Caco-2 (cell line): Measurements from ENCODE around the gene VPS41. TPM values are rescaled to one million over a fixed set of nuclear protein-coding genes. Genes with fewer than 3 reads are reported as not detected.

Experiments
- BruUV-seq: library from RNA; stranded (reverse); fragments of 400-500 nt; replicated peaks from 2 replicates; lab custom pipeline; 2021; lab: Mats Ljungman, UMichigan
- CTCF ChIA-PET: fragments of 300-600 bp; sonication (Branson Sonifier 250); formaldehyde crosslinking; loops from one replicate; lab custom pipeline; 2022; ENCODE audit warnings: antibody characterized with exemption; lab: Charles Lee
- POLR2A ChIA-PET: fragments of 300-600 bp; sonication (Branson Sonifier 250); formaldehyde crosslinking; loops from one replicate; lab custom pipeline; 2022; ENCODE audit warnings: antibody characterized with exemption; lab: Charles Lee
- DNase-seq, 2 experiments: peaks; one replicate each; pipeline versions ENCODE4 v3.0.0 to v3.0.0-alpha.2; 2020 to 2022
- H3K27me3 ChIP-seq: replicated peaks from 2 replicates; pipeline ENCODE4 v1.6.0; 2011; ENCODE audit warnings: low read length; ENCODE audit not compliant: control insufficient read depth, insufficient read depth
- H3K36me3 ChIP-seq: 2 replicates; pipeline ENCODE4 v1.5.1; 2011; ENCODE audit warnings: low read length; ENCODE audit not compliant: control insufficient read depth, insufficient read depth
- H3K4me1 ChIP-seq: fragments of 250-450 bp; sonication (Bioruptor Pico); 2 replicates; pipeline ENCODE4 v1.5.1; 2020; ENCODE audit warnings: mild to moderate bottlenecking
- H3K4me3 ChIP-seq: 2 replicates; pipeline ENCODE4 v1.5.1; 2011; ENCODE audit warnings: low read depth, mild to moderate bottlenecking, control low read depth, low read length
- H3K9me3 ChIP-seq: fragments of 250-450 bp; sonication (Bioruptor Pico); 2 replicates; pipeline ENCODE4 v1.5.1; 2020; ENCODE audit warnings: mild to moderate bottlenecking, moderate library complexity
- H3K27ac Mint-ChIP-seq: one replicate; pipeline ENCODE4 v1.8.0; 2022; ENCODE audit warnings: mixed read lengths; ENCODE audit not compliant: unreplicated experiment
- H3K27me3 Mint-ChIP-seq: one replicate; pipeline ENCODE4 v1.8.0; 2022; ENCODE audit warnings: mixed read lengths; ENCODE audit not compliant: insufficient read depth, unreplicated experiment
- H3K36me3 Mint-ChIP-seq: one replicate; pipeline ENCODE4 v1.8.0; 2022; ENCODE audit warnings: mild to moderate bottlenecking, mixed read lengths; ENCODE audit not compliant: insufficient read depth, unreplicated experiment
- H3K4me1 Mint-ChIP-seq: one replicate; pipeline ENCODE4 v1.8.0; 2022; ENCODE audit warnings: low read depth, mixed read lengths; ENCODE audit not compliant: unreplicated experiment
- H3K4me3 Mint-ChIP-seq: one replicate; pipeline ENCODE4 v1.8.0; 2022; ENCODE audit warnings: mild to moderate bottlenecking, moderate library complexity, mixed read lengths; ENCODE audit not compliant: unreplicated experiment
- H3K9me3 Mint-ChIP-seq: one replicate; pipeline ENCODE4 v1.8.0; 2022; ENCODE audit warnings: mixed read lengths; ENCODE audit not compliant: unreplicated experiment
- CTCF ChIP-seq, 2 experiments: fragments of 200-600 bp in 1 of 2; IDR thresholded peaks; 1 replicate in 1 of 2; 2 replicates in 1 of 2; pipeline versions ENCODE4 v1.5.1 to v1.8.0; 2011 to 2022; ENCODE audit warnings: antibody characterized with exemption in 1 of 2, control low read depth in 1 of 2, inconsistent platforms in 1 of 2, low read depth in 1 of 2, low read length in 1 of 2, mild to moderate bottlenecking in 1 of 2, moderate library complexity in 1 of 2; ENCODE audit not compliant: insufficient read depth in 1 of 2, severe bottlenecking in 1 of 2, unreplicated experiment in 1 of 2
- intact Hi-C: fragments of 100-400 bp; cut with micrococcal nuclease; formaldehyde crosslinking; loops from one replicate; pipeline ENCODE4 v1.10.0; 2022; ENCODE audit not compliant: unreplicated experiment
- total RNA-seq: library from RNA; stranded (reverse); gene quantifications from 2 replicates; pipeline ENCODE4 v1.2.3, GENCODE V29; 2022

Gene VPS41
- total RNA-seq, 1 experiment from 2014 or later, result 86.9 TPM

- Histone ChIP-seq H3K36me3 (no peaks in the 10 kb centered on the region), H3K27me3 (no peaks in the 10 kb centered on the region), H3K4me3 (no peak overlapping the region), H3K4me1 (no peaks in the 10 kb centered on the region), H3K9me3 (no peaks in the 10 kb centered on the region)
- no peak overlapping the region for H3K4me3 Mint-ChIP-seq
- peaks cover 19% of the 10 kb centered on the region for H3K9me3 Mint-ChIP-seq
- intact Hi-C loops, result no loop called here
- H3K4me1 Mint-ChIP-seq, result peaks cover 8% of the 10 kb centered on the region
- no peaks in the 10 kb centered on the region for H3K36me3 Mint-ChIP-seq
- H3K27me3 Mint-ChIP-seq, result no peaks in the 10 kb centered on the region
- POLR2A ChIA-PET, result no interaction called here
- no TSS peak for BruUV-seq
- CTCF ChIA-PET, result no interaction called here
- DNase-seq, result no peak
- TF ChIP-seq CTCF (IDR thresholded peaks at IDR 0.05; ENCODE audit: insufficient read depth in 1 of 2, low read depth in 1 of 2, low read length in 1 of 2, severe bottlenecking in 1 of 2, unreplicated experiment in 1 of 2), result no peak
- H3K27ac Mint-ChIP-seq, result no peak overlapping the region
Observed at GRCh38 chr7:38883706-38884105, 25.3 kb downstream of the VPS41 start.

- ChIA-PET CTCF (no interaction called here), POLR2A (no interaction called here)
- H3K4me1 ChIP-seq, result no peaks in the 10 kb centered on the region
- H3K4me3 ChIP-seq, result no peak overlapping the region
- no peak for DNase-seq
- Mint-ChIP-seq H3K4me3 (no peak overlapping the region), H3K4me1 (peaks cover 4% of the 10 kb centered on the region), H3K27me3 (no peaks in the 10 kb centered on the region), H3K27ac (peak overlapping the region; percentile 18), H3K9me3 (peaks cover 13% of the 10 kb centered on the region), H3K36me3 (no peaks in the 10 kb centered on the region)
- intact Hi-C loops, result loop anchor here (1.0 kb wide), 1 partner anchor 85 kb away; no protein-coding TSS in a partner anchor
- no peak for TF ChIP-seq CTCF (IDR thresholded peaks at IDR 0.05; ENCODE audit: insufficient read depth in 1 of 2, low read depth in 1 of 2, low read length in 1 of 2, severe bottlenecking in 1 of 2, unreplicated experiment in 1 of 2)
- no peaks in the 10 kb centered on the region for H3K9me3 ChIP-seq
- no peaks in the 10 kb centered on the region for H3K27me3 ChIP-seq
- H3K36me3 ChIP-seq, result no peaks in the 10 kb centered on the region
- BruUV-seq, result no TSS peak
Observed at GRCh38 chr7:38881947-38882684, 26.9 kb downstream of the VPS41 start.

- BruUV-seq, result no TSS peak
- CTCF ChIA-PET, result no interaction called here
- no peaks in the 10 kb centered on the region for H3K36me3 ChIP-seq
- DNase-seq, result peak in 1 of 2 experiments; percentile 19
- no peak overlapping the region for H3K4me3 ChIP-seq
- Mint-ChIP-seq H3K27ac (no peak overlapping the region), H3K27me3 (no peaks in the 10 kb centered on the region), H3K36me3 (no peaks in the 10 kb centered on the region), H3K4me1 (no peaks in the 10 kb centered on the region), H3K9me3 (peaks cover 9% of the 10 kb centered on the region), H3K4me3 (no peak overlapping the region)
- intact Hi-C loops, result loop anchor here (1.0 kb wide), 1 partner anchor 84 kb away; no protein-coding TSS in a partner anchor
- peak in 1 of 2 experiments; percentile 17 for TF ChIP-seq CTCF (IDR thresholded peaks at IDR 0.05; ENCODE audit: insufficient read depth in 1 of 2, low read depth in 1 of 2, low read length in 1 of 2, severe bottlenecking in 1 of 2, unreplicated experiment in 1 of 2)
- no peaks in the 10 kb centered on the region for H3K27me3 ChIP-seq
- no peaks in the 10 kb centered on the region for H3K9me3 ChIP-seq
- POLR2A ChIA-PET, result no interaction called here
- H3K4me1 ChIP-seq, result no peaks in the 10 kb centered on the region
Observed at GRCh38 chr7:38881015-38881414, 28.0 kb downstream of the VPS41 start.
